Measurements from ENCODE around the gene MET.

MET gene

GRCh38 chr7:116689790-116690259 is 17.8 kb downstream of the MET start:
- Histone ChIP-seq H3K4me3 (no peak overlapping the region), H3K9ac (peak overlapping the region in 2 of 11 experiments; percentile 12 to 22; a peak in 2 of 22 replicates), H3K27me3 (0 out of 22 replicates have a peak, but pooled peaks cover 0 to 4% (median 0%) of the 10 kb centered on the region in 11 experiments), H3K4me1 (peaks cover 9 to 54% (median 25%) of the 10 kb centered on the region in 10 experiments), H3K9me3 (replicated peaks in 1 of 11) (no peaks in the 10 kb centered on the region), H3K36me3 (no peaks in the 10 kb centered on the region), H3K4me2 (peak overlapping the region; percentile 17 to 77 (median 62)), H4K20me1 (no peaks in the 10 kb centered on the region), H3K27ac (peak overlapping the region in 8 of 11 experiments; percentile 15 to 64 (median 56); a peak in 13 of 22 replicates)
- no peak for TF ChIP-seq Cebpa-rat (IDR thresholded peaks at IDR 0.05)

- Histone ChIP-seq H3K27me3 (0 out of 22 replicates have a peak, but pooled peaks cover 0 to 4% (median 0%) of the 10 kb centered on the region in 11 experiments), H3K36me3 (no peaks in the 10 kb centered on the region), H3K4me2 (peak overlapping the region in 2 of 11 experiments; percentile 11 to 30; a peak in 2 of 22 replicates), H3K4me3 (no peak overlapping the region), H3K4me1 (peaks cover 9 to 54% (median 25%) of the 10 kb centered on the region in 10 experiments), H4K20me1 (no peaks in the 10 kb centered on the region), H3K27ac (no peak overlapping the region), H3K9me3 (replicated peaks in 1 of 11) (no peaks in the 10 kb centered on the region), H3K9ac (no peak overlapping the region)
- no peak for TF ChIP-seq Cebpa-rat (IDR thresholded peaks at IDR 0.05)
Measured at GRCh38 chr7:116691664-116692063, 19.7 kb downstream of the MET start.

GRCh38 chr7:116692401-116693308 is 20.7 kb downstream of the MET start:
- H3K4me3 ChIP-seq, result no peak overlapping the region
- no peak for TF ChIP-seq Cebpa-rat (IDR thresholded peaks at IDR 0.05)
- H3K27ac ChIP-seq, result peak overlapping the region in 3 of 11 experiments; percentile 14 to 15 (median 15); a peak in 2 of 22 replicates
- H3K27me3 ChIP-seq, result 0 out of 22 replicates have a peak, but pooled peaks cover 0 to 4% (median 0%) of the 10 kb centered on the region in 11 experiments
- no peaks in the 10 kb centered on the region for H3K9me3 ChIP-seq (replicated peaks in 1 of 11)
- H4K20me1 ChIP-seq, result no peaks in the 10 kb centered on the region
- peak overlapping the region in 5 of 11 experiments; percentile 23 to 79 (median 49); a peak in 8 of 22 replicates for H3K4me2 ChIP-seq
- H3K36me3 ChIP-seq, result no peaks in the 10 kb centered on the region
- no peak overlapping the region; a peak in 1 of 22 replicates for H3K9ac ChIP-seq
- H3K4me1 ChIP-seq, result peaks cover 9 to 50% (median 24%) of the 10 kb centered on the region in 10 experiments

- TF ChIP-seq Cebpa-rat (IDR thresholded peaks at IDR 0.05), result no peak
- Histone ChIP-seq H4K20me1 (no peaks in the 10 kb centered on the region), H3K4me3 (no peak overlapping the region), H3K27ac (no peak overlapping the region), H3K36me3 (no peaks in the 10 kb centered on the region), H3K27me3 (no peaks in the 10 kb centered on the region), H3K4me1 (peaks cover 0 to 18% (median 2%) of the 10 kb centered on the region in 10 experiments; a peak in 9 of 20 replicates), H3K9me3 (replicated peaks in 1 of 11) (no peaks in the 10 kb centered on the region), H3K9ac (no peak overlapping the region), H3K4me2 (no peak overlapping the region)
Measured at GRCh38 chr7:116696707-116697106, 24.7 kb downstream of the MET start.

DNA sequence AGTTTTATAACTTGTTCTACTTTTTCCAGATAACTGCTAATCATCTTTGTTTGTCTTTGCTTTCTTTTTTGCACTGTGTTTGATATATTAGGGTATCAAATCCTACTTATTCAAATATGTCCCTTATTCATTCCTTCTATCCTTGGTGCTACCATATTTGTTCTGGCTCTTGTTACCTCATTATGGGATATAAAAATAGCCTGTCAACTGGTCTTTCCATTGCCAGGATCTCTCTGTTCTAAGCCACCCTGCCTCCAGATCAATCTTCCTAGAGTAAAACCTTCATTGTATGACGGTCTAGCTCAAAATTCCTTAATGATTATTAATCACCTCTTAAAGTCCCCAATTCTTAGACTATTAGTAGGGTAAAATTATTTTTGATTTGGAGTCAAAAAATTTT is 25.2 kb downstream of the MET start:
- TF ChIP-seq Cebpa-rat (IDR thresholded peaks at IDR 0.05), result no peak
- Histone ChIP-seq H3K4me1 (peaks cover 0 to 17% (median 2%) of the 10 kb centered on the region in 10 experiments; a peak in 9 of 20 replicates), H3K4me2 (no peak overlapping the region), H4K20me1 (no peaks in the 10 kb centered on the region), H3K9ac (no peak overlapping the region), H3K27ac (no peak overlapping the region), H3K4me3 (no peak overlapping the region), H3K27me3 (no peaks in the 10 kb centered on the region), H3K9me3 (replicated peaks in 1 of 11) (no peaks in the 10 kb centered on the region), H3K36me3 (no peaks in the 10 kb centered on the region)

- TF ChIP-seq Cebpa-rat (IDR thresholded peaks at IDR 0.05), result no peak
- Histone ChIP-seq H4K20me1 (no peaks in the 10 kb centered on the region), H3K9ac (no peak overlapping the region), H3K4me3 (no peak overlapping the region), H3K4me2 (no peak overlapping the region), H3K36me3 (no peaks in the 10 kb centered on the region), H3K27ac (no peak overlapping the region), H3K27me3 (no peaks in the 10 kb centered on the region), H3K4me1 (peaks cover 0 to 11% (median 2%) of the 10 kb centered on the region in 10 experiments; a peak in 9 of 20 replicates), H3K9me3 (replicated peaks in 1 of 11) (no peaks in the 10 kb centered on the region)
Measured at GRCh38 chr7:116697761-116698160, 25.8 kb downstream of the MET start.

DNA sequence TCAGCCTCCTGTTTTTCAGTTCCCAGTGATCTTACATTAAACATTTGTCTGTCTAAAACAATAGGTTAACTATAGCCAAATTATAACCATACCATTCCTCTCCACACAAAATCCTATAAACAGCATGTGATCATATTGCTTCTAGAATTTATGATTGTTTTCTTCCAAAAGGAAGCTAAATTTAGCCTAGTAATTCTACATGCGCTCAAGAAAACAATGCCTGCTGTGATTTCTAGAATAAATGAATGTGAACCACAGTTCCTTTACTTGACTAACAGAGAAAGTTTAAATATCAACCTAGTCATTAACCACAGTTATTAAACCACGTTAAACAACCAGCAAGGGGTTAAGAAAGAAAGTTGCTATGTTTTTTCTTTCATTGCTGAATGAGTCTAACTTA is 26.4 kb downstream of the MET start:
- H4K20me1 ChIP-seq, result no peaks in the 10 kb centered on the region
- H3K4me2 ChIP-seq, result no peak overlapping the region
- no peak overlapping the region for H3K27ac ChIP-seq
- H3K27me3 ChIP-seq, result no peaks in the 10 kb centered on the region
- no peaks in the 10 kb centered on the region for H3K36me3 ChIP-seq
- H3K9me3 ChIP-seq (replicated peaks in 1 of 11), result no peaks in the 10 kb centered on the region
- no peak overlapping the region for H3K4me3 ChIP-seq
- H3K9ac ChIP-seq, result no peak overlapping the region
- H3K4me1 ChIP-seq, result peaks cover 0 to 6% (median under 1%) of the 10 kb centered on the region in 10 experiments; a peak in 8 of 20 replicates
- TF ChIP-seq Cebpa-rat (IDR thresholded peaks at IDR 0.05), result no peak

GRCh38 chr7:116698930-116699721 is 27.1 kb downstream of the MET start:
- Histone ChIP-seq H3K36me3 (no peaks in the 10 kb centered on the region), H3K9me3 (replicated peaks in 1 of 11) (no peaks in the 10 kb centered on the region), H3K9ac (no peak overlapping the region), H3K27me3 (no peaks in the 10 kb centered on the region), H3K27ac (no peak overlapping the region), H3K4me1 (no peaks in the 10 kb centered on the region), H3K4me3 (no peak overlapping the region), H3K4me2 (no peak overlapping the region), H4K20me1 (no peaks in the 10 kb centered on the region)
- TF ChIP-seq Cebpa-rat (IDR thresholded peaks at IDR 0.05), result no peak

- Histone ChIP-seq H3K4me2 (no peak overlapping the region), H4K20me1 (no peaks in the 10 kb centered on the region), H3K9ac (no peak overlapping the region), H3K4me3 (no peak overlapping the region), H3K36me3 (no peaks in the 10 kb centered on the region), H3K27me3 (no peaks in the 10 kb centered on the region), H3K4me1 (no peaks in the 10 kb centered on the region), H3K9me3 (replicated peaks in 1 of 11) (no peaks in the 10 kb centered on the region), H3K27ac (no peak overlapping the region)
- no peak for TF ChIP-seq Cebpa-rat (IDR thresholded peaks at IDR 0.05)
Measured at GRCh38 chr7:116699722-116700120, 27.7 kb downstream of the MET start.
